GM19193 (cell line): ENCODE measurements around the gene AVPR2.

Source experiments
- POLR2A ChIP-seq: IDR thresholded peaks from 4 replicates; pipeline ENCODE4 v1.6.1; 2011; ENCODE audit not compliant: insufficient read depth, insufficient read length; ENCODE audit errors: extremely low read depth

Gene AVPR2

GRCh38 chrX:153927922-153928760 lies 23.7 kb downstream of the AVPR2 start:
- TF ChIP-seq POLR2A = peak; percentile 63

GRCh38 chrX:153928846-153929245 lies 24.4 kb downstream of the AVPR2 start:
- TF ChIP-seq POLR2A = no peak

- no peak for TF ChIP-seq POLR2A
Measured at GRCh38 chrX:153929576-153929975, 25.1 kb downstream of the AVPR2 start.

- TF ChIP-seq POLR2A = no peak
Measured at GRCh38 chrX:153930011-153930910, 25.8 kb downstream of the AVPR2 start.

- TF ChIP-seq POLR2A = no peak
Measured at GRCh38 chrX:153931151-153931550, 26.7 kb downstream of the AVPR2 start.

- TF ChIP-seq POLR2A = no peak
Measured at GRCh38 chrX:153931748-153932147, 27.3 kb downstream of the AVPR2 start.

- TF ChIP-seq POLR2A = no peak
Measured at GRCh38 chrX:153932220-153932915, 27.9 kb downstream of the AVPR2 start.

- TF ChIP-seq POLR2A = no peak
Measured at GRCh38 chrX:153933748-153934147, 29.3 kb downstream of the AVPR2 start.

GRCh38 chrX:153934148-153934761 lies 29.8 kb downstream of the AVPR2 start:
- TF ChIP-seq POLR2A = no peak

GRCh38 chrX:153934762-153935325 lies 30.4 kb downstream of the AVPR2 start, which contains the start of gene NAA10:
Gene NAA10 (minus strand): TSS chrX:153935037. CDS start chrX:153934904, 133 bp downstream.
- peak; percentile 62 for TF ChIP-seq POLR2A

GRCh38 chrX:153935326-153935851 lies 30.9 kb downstream of the AVPR2 start:
- TF ChIP-seq POLR2A = no peak

- no peak for TF ChIP-seq POLR2A
Measured at GRCh38 chrX:153937056-153937455, 32.6 kb downstream of the AVPR2 start.

GRCh38 chrX:153938226-153938786 lies 33.8 kb downstream of the AVPR2 start:
- no peak for TF ChIP-seq POLR2A

GRCh38 chrX:153939573-153939972 lies 35.1 kb downstream of the AVPR2 start:
- no peak for TF ChIP-seq POLR2A
